GM18499 (cell line): ENCODE data around the gene BCO1.

ENCODE experiments used
- ATAC-seq: cut with Tn5 transposase; IDR thresholded peaks from one replicate; pipeline ENCODE4 v1.9.1; 2021; ENCODE audit warnings: moderate number of reproducible peaks; ENCODE audit not compliant: insufficient read depth, unreplicated experiment

BCO1 gene

DNA sequence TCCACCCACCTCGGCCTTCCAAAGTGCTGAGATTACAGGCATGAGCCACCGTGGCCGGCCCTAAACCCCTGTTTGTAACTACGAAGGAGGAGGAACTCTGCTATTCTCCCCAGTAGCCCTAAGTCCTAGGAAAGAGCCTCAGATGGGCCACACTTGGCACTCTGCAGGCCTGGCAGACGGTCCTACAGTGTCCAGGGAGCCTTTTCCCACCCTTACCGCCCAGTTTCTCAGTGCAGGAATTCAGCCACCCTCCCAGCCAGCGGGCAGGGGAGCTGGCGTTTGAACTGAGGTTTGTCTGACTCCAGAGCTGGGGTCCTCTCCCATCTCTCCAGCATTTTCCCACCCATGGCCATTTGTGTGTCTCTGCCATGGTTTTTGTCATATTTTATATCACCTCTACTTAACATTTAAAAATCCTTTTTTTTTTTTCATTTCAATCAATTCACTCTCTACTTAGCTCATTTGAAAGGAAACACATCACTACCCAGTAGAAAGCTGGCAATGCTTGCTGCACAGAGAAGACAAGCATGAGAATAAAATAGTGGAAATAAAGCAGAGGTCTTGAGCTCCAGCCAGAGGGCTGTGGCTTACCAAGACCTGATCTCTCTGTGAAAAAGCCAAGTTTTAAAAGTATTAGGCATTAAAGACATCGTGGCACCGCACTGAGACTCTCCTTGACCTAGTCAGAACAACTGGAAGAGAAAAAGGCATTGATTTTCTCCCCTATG lies 34.9 kb downstream of the BCO1 start:
- ATAC-seq = no peak

DNA sequence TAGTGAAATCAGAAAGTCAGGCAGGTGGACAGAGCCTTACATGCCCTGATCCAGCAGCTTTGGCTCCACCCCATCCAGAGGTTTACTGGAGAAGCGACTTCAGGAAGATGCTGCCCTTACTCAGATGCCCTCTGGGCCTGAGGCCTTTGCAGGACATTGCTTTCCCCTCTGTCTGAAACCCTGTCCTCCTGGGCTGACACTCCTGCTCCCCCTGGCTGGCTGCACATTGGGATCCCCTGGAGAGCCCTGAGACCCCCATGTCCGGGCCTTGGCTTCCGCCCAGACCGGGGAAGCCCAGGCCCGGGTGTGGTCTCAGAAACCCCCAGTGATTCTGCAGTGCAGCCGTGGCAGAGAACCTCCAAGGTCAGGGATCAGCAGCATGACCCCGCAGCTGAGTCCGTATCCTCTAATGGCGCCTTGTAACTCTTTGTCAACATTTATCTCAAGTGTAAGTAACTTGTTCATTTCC lies 36.6 kb downstream of the BCO1 start:
- no peak for ATAC-seq

DNA sequence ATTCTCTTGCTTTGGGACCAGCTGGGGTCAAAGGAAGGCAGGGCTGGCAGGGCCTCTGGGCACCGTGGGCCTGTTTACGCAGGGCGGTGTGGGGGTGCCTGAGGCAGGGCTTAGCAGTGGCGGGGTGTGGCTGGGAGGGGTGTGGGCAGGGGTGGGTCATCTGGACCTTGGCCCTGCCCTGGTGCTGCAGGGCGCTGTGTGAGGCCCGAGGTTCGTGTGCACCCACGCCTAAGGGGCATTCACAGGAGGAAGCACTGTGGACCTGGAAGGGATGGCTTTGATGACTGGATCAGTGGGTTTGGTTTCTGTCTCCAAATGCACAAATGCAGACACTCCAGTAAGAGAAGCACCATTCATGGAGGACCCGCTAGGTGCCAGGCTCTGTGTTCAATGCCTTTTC lies 37.3 kb downstream of the BCO1 start:
- no peak for ATAC-seq

DNA sequence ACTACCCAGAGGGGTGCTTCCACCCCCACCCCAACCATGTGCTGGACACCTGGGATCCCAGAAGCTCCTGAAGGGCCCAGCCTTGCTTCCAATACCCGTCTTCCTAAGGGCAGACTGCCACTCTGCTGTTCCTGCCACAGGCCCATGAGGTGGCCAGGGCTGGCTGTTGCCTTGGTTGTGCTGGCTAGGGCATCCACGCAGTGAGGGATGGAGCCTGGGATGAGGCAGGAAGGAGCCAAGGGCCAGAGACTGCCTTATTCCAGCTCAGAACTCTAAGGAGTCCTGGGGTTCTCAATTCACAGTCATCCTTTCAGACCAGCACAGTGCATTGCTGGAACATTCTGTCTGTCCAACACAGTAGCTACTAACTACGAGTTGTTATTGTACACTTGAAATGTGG lies 37.8 kb downstream of the BCO1 start:
- no peak for ATAC-seq

DNA sequence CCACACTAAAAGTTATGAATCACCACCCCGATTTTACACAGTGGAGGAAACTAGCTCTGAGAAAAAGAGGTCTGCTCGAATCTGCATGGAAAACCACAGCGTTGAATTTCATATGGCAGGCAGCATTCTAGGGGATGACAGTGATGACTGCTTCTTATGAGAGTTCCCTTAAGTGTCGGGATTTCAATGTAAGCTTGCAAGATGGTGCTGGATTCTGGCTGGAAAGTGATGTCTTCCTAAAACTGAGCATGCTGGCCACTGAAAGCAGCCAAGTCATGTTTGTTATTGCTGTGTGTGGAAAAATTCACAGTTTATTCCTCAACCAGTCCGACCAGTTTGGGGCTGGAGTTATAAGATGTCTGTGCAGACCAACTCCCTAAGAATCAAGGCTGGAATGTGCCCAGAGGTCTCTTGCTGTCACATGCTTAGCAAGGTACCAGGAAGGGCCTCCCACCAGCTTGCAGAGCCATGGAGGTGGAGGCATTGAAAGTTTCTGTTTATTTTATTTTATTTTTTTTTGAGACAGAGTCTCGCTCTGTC lies 39.1 kb downstream of the BCO1 start:
- no peak for ATAC-seq

DNA sequence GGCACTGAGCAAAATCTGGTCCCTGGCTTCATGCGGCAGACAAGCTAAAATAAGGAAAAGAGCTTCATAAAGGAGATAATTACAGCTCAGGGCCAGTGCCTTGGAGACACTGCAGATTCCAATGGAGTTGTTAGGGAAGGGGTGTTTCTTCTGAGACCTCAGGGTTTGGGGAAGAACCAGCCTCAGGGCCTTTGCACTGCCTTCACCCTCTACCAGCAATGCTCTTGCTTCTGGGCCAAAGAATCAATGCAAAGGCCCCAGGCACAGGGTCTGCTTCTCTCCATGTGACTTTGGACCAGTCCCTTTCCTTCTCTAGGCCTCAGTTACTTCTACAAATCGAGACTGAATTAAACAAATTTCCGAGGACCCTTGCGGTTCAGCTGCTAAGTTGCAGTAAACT lies 40.0 kb downstream of the BCO1 start:
- no peak for ATAC-seq

DNA sequence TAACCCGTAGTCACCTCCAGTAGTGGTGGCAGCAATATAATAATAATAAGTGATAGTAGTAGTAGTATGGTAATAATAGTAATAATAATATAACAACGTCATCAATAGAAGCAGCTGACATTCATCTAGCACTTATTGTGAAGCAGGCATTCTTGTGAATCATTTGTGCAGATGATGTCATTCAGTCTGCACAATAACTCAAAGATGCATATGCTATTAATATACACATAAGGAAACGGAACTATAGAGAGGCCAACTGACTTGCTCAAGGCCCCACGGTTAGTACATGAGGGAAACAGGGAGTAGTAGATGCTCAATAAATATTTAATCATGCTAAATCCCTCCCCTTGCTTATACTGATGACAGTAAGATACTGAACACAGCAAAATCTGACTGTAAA lies 40.9 kb downstream of the BCO1 start:
- ATAC-seq = no peak

DNA sequence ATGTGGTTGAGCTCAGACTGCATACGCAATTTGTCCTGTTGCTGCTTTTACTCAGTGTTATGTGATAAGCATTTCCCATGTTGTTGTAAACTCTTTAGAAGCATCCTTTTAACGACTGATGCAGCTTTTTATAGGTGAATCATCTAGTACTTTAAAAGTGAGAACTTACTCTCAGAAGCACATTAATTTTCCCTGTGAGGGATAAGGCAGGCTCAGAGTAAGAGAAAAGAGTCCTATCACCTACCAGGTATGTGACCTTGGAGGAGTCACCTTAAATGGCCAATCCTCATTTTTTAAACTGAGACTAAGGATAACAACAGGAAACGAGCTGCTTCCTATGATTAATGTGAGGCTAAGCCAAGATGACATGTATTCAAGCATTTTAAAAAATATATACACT lies 41.9 kb downstream of the BCO1 start:
- ATAC-seq = no peak

DNA sequence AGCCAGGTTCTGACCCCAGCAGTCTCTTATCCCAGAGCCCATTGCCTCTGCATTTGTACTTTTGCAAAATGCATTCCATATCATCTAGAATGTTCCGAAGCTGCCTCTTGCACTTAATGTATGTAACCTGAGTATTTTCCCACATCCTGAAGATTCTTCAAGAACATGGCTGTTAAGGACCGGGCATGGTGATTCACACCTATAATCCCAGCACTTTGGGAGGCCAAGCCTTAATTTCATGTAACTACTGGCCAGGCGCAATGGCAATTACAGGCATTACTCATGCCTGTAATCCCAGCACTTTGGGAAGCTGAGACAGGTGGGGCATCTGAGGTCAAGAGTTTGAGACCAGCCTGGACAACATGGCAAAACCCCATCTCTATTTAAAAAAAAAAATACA lies 44.6 kb downstream of the BCO1 start:
- no peak for ATAC-seq

DNA sequence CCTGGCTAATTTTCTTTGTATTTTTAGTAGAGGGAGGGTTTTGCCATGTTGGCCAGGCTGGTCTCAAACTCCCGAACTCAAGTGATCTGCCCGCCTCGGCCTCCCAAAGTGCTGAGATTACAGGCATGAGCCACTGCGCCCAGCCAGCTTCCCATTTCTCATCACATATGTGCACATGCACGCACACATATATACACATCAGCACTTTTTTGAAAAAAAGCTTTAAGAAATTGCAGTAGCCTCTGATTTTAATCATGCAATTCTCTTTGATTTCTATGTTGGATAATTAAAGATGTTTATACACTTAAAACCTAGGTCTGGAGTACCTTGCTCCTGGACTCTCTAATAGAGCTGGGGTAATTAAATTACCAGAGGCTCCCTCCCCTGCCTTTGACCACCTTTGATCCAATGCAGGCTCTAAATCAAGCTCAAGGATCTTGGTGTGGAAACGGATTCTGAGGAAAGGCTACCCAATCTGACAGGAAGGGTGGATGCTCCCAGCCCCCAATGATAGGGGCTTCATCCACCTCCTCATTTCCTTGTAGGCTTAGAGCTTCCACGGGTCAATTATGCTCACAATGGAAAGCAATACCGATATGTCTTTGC lies 46.6 kb downstream of the BCO1 start:
- no peak for ATAC-seq

DNA sequence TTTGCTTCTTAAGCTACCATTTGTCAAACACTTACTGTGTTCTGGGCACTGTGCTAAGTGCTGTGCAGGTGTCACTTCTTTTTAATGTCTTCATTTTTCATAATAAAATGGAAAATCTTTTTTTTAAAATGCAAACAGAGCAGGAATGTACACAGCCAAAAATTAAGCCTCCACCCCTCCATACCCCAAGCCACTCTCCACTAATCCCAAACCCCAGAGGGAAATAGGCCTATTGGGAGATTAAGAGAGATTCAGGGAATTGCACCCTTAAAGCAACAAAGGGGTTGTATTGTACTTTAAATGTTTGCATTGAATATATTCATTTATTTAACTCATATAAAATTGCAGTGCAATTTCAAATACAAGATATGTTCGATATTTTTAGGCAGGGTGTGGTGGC lies 47.7 kb downstream of the BCO1 start:
- no peak for ATAC-seq

DNA sequence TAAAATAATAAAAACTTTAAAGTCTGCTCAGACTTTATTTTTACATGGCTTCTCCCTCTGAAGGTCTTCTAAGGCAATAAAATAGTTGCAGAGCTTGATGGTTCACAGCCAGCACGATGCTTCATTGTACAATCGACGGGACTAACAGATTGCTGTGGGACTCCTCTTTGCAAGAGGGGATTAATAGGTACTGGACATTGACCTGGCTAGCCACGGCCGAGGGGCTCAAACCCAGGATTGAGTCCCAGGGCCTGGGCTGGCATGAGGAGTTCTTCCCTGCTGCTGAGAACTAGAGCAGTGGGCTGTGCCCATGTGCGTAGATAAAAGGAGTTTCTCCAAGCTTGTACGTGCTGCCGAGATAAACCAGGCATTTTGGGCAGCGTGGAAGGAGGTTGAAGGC lies 52.6 kb downstream of the BCO1 start:
- ATAC-seq = no peak

DNA sequence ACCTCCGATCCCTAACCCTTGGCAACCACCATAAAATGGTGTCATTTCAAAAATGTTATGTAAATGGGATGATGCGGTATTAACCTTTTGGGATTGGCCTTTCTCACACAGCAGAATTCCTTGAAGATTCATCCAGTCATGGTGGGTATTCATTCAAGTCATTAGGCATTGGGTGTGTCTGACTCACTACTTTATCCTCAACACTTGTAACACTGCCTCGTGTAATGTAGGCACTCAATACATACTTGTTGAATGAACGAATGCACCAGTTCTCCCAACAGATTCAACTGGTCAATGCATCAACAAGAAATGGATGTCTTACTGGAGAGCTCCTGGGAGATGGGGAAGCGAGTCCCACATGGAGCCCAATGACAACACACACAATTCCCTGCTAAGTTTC lies 54.4 kb downstream of the BCO1 start:
- no peak for ATAC-seq

DNA sequence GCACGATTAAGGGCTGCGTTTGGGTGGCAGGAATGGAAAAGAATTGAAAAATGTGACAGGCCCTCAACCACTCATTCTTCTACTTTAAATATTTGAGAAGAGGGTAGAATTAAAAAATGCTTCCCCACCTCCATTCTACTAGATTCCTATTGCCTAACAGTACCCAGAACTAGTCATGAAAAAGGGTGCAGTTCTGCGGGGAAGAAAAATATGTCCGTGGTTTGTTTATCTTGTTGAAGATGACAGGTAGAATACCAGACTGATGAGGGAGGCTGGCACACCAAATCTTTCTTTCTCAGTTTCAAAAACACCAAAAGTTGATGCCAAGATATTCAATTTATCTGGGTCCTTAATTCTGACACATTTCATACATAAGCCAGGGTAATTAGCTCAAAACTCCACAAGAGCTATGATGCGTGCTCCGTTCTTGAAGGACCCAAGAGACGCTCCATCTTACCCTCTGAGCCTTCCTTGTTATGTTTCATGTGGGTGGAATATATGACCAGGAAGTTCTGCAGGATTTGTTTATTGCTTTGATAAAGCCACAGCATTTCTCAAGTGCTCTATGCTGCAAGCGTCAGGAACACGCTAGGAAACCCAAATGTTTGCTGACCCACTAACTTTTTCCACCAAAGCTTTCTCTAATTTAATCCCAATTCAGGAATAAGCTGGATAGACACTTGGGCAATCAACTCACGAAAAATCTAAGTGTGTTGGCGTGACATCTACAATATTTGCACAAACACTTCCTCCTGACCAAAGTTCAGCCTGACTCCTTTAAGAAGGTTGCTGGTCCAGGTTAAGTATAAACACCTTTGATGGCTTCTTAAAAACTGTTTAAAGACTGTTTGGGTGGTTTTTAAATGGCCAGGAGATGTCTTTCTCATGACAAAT lies 55.7 kb downstream of the BCO1 start:
- no peak for ATAC-seq

DNA sequence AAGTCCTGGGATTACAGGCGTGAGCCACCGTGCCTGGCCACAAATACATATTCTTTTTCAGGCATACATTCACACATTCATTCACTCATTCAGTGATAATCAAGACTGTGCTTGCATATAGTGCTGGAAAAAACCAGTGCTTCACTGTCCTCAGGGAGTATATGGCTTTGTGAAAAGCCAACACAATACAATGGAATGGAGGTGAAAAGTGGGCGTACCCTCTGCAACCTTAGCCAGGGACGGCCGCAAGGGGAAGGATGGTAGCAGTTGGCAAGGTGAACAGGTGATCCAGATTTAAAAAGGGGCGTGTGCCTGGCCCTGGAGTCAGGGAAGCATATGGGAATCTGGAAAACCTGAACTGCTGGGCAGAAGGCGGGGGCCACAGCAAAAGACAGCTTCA lies 58.1 kb downstream of the BCO1 start:
- no peak for ATAC-seq

DNA sequence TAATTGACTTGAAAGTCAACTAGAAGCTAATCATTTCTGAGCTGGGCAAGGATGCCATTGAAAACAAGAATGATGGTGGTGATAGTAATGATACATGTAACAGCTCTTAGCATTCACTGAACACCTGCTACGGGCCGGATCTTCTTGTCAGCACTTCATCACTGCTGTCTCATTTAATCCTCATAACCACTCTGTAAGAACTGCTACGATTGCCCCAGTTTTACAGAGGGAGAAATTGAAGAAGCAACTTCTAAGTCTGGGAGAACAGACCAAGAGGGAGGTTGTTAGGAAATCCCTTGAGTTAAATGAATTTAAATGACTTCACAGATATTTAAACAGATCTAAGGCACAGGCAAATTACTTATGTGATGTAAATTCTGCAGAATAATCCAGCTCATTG lies 69.3 kb downstream of the BCO1 start:
- ATAC-seq = no peak

DNA sequence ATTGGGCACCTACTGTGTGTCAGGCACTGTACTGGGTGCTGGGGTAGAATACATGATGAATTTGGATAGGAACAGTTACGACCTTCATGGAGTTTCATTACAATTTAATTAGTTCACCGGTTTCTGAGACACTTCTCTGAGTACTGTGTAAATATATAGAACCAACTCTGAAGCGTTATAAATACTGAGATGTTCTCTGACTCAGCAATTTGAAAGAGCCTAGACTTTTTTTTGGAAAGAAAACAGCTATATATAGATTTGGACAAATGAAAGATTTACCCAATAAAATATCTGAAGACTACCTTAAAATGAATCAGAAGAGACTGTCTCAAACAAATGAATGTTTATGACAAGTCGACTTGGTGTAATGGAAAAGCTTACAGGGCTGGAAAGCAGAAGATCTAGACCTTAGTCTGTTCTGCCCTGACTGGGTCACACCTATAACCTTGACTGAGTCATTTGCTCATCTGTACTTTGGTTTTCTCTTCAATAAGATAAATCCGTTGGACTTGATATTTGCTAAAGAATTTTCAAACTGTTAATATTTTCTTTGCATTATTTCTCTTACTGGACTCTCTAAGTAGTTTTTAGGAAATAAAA lies 71.7 kb downstream of the BCO1 start:
- ATAC-seq = no peak

DNA sequence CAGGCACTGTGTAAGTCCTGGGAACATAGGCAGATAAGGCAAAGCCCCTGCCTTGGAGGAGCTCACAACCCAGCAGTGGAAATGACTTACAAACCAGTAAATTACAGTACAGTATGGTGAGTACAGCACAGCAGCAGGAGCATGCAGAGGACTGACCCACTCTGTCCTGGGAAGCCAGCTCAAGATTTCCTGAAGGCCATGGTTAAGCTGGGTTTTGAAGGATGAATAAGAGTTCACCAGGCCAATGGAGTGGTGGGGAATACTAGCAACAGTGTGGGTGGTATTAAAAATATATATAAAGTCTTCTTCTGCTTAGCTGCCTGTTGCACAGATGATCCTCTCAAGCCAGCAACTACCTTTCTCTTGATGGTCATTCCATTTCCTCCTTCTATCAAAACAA lies 73.3 kb downstream of the BCO1 start:
- ATAC-seq = no peak

DNA sequence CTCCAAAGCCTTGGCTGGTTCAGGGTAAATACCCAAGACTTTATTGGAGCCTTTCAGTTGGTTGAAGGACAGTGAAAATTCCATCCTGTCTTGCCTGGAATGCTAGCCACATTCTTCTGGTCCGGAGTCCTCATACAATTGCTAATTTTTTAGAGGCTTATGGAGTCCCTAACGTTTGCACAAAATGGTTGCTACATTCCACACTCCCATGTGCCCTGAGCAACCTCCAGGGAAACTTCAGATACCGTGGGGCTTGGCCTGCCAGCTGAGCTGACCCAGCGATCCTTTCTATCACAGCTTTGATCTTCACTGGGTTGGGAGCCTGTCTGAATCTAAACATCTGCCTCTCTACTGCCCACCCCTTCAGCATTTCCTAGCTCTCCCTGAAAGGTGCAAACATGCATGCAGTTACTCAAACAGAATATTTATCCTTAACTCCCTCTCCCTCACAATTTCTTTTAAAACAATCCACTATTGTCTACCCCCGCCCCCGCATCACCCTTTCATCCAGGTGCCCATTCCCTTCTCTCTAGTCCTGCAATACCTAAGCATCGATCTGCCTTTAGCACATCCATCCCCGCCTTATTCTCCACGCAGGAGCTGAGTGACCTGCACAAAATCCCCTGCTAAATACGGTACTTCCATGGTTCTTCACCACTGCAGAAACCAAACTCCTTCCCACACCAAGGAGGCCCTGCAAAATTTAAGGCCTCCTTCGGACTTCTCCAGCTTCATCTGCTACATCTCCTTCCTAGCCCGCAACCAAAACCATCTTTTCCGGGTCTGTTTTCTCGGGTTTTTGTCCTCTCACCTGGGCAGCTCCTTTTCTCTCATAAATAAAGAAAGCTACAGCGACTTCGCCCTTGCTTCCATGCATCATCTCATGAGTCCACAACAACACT lies 75.5 kb downstream of the BCO1 start:
- ATAC-seq = no peak
